SK-N-MC (cell line): ENCODE results near the gene TMEM121B.

Experiments used
- DNase-seq: peaks from one replicate; pipeline ENCODE4 v3.0.0-alpha.2; 2011; ENCODE audit warnings: low read depth, low spot score
- H3K27ac ChIP-seq: fragments of 200-600 bp; sonication (generic); 2 replicates; pipeline ENCODE4 v1.5.1; 2016; ENCODE audit warnings: mixed run types
- H3K36me3 ChIP-seq: fragments of 200-600 bp; sonication (generic); 2 replicates; pipeline ENCODE4 v1.6.1; 2017; ENCODE audit warnings: antibody characterized with exemption, low read length, mixed read lengths; ENCODE audit not compliant: insufficient read depth
- H3K4me3 ChIP-seq: fragments of 200-600 bp; sonication (generic); 2 replicates; pipeline ENCODE4 v1.5.1; 2016
- H3K9ac ChIP-seq: fragments of 200-600 bp; sonication (generic); 2 replicates; pipeline ENCODE4 v1.8.0; 2017; ENCODE audit warnings: mixed run types, mixed read lengths; ENCODE audit not compliant: insufficient read length
- H3K9me3 ChIP-seq: fragments of 200-600 bp; sonication (generic); 2 replicates; pipeline ENCODE4 v1.6.1; 2017; ENCODE audit warnings: low read depth, mild to moderate bottlenecking, antibody characterized with exemption, low read length, moderate library complexity, mixed read lengths
- EZH2 ChIP-seq: fragments of 200-600 bp; sonication (generic); IDR thresholded peaks from one replicate; pipeline ENCODE4 v1.6.1; 2017; ENCODE audit warnings: antibody characterized with exemption
- FOXP2 ChIP-seq: optimal IDR thresholded peaks from 2 replicates; pipeline ENCODE3; 2011; ENCODE audit warnings: mild to moderate bottlenecking, moderate library complexity; ENCODE audit not compliant: insufficient read depth; ENCODE audit errors: extremely low read length, control extremely low read depth
- POLR2AphosphoS5 ChIP-seq: IDR thresholded peaks from 2 replicates; pipeline ENCODE4 v1.6.1; 2012; ENCODE audit warnings: mild to moderate bottlenecking, low read depth, low read length, borderline replicate concordance

TMEM121B gene

GRCh38 chr22:17105143-17106129 is 15.7 kb downstream of the TMEM121B start:
- no peak overlapping the region for H3K4me3 ChIP-seq
- H3K36me3 ChIP-seq, result no peaks in the 10 kb centered on the region; the same call in 1 of the 2 replicates
- no peak overlapping the region for H3K9ac ChIP-seq
- no peak for TF ChIP-seq FOXP2
- no peak for TF ChIP-seq EZH2
- no peak for TF ChIP-seq POLR2AphosphoS5
- H3K9me3 ChIP-seq, result no peaks in the 10 kb centered on the region
- no peak for DNase-seq
- no peak overlapping the region for H3K27ac ChIP-seq

GRCh38 chr22:17104336-17104935 is 16.7 kb downstream of the TMEM121B start:
- no peaks in the 10 kb centered on the region for H3K9me3 ChIP-seq
- TF ChIP-seq FOXP2 (no peak), EZH2 (no peak)
- no peak overlapping the region for H3K27ac ChIP-seq
- H3K36me3 ChIP-seq, result no peaks in the 10 kb centered on the region; the same call in 1 of the 2 replicates
- H3K9ac ChIP-seq, result no peak overlapping the region
- H3K4me3 ChIP-seq, result no peak overlapping the region
- DNase-seq, result no peak

GRCh38 chr22:17103351-17103750 is 17.8 kb downstream of the TMEM121B start:
- Histone ChIP-seq H3K4me3 (no peak overlapping the region), H3K27ac (no peak overlapping the region), H3K9ac (no peak overlapping the region), H3K9me3 (no peaks in the 10 kb centered on the region), H3K36me3 (no peaks in the 10 kb centered on the region; the same call in 1 of the 2 replicates)
- no peak for DNase-seq
- TF ChIP-seq EZH2 (no peak), FOXP2 (no peak), POLR2AphosphoS5 (no peak)

DNA sequence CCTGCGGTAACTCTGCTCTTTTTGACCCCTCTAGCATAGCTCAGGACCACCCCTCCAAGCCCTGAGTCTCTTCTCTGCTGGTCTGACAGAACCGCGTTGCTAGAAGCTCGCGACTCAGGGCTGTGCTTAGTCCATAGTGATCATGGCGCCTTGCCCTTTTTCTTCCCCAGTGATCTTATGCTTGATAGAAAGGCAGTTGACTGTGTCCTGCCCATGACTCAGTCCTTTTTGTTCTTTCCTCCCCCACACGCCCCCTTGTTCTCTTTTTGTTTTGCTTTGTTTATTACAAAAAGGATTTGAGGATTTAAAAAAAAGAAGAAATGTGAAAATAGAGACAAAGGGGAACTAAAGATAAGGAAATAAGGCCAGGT is 18.9 kb downstream of the TMEM121B start:
- DNase-seq, result no peak
- no peak overlapping the region for H3K4me3 ChIP-seq
- H3K27ac ChIP-seq, result no peak overlapping the region
- TF ChIP-seq EZH2 (no peak), FOXP2 (no peak), POLR2AphosphoS5 (no peak)
- no peaks in the 10 kb centered on the region for H3K9me3 ChIP-seq
- no peaks in the 10 kb centered on the region; the same call in 1 of the 2 replicates for H3K36me3 ChIP-seq
- no peak overlapping the region for H3K9ac ChIP-seq

GRCh38 chr22:17101475-17102296 is 19.5 kb downstream of the TMEM121B start:
- TF ChIP-seq POLR2AphosphoS5 (no peak), FOXP2 (no peak), EZH2 (no peak)
- Histone ChIP-seq H3K4me3 (no peak overlapping the region), H3K36me3 (no peaks in the 10 kb centered on the region; the same call in 1 of the 2 replicates), H3K9ac (no peak overlapping the region), H3K9me3 (no peaks in the 10 kb centered on the region), H3K27ac (no peak overlapping the region)
- no peak for DNase-seq

GRCh38 chr22:17100621-17101020 is 20.5 kb downstream of the TMEM121B start:
- no peaks in the 10 kb centered on the region for H3K9me3 ChIP-seq
- no peak for TF ChIP-seq FOXP2
- TF ChIP-seq POLR2AphosphoS5, result no peak
- no peak for TF ChIP-seq EZH2
- H3K9ac ChIP-seq, result no peak overlapping the region
- no peak overlapping the region for H3K4me3 ChIP-seq
- no peaks in the 10 kb centered on the region; the same call in 1 of the 2 replicates for H3K36me3 ChIP-seq
- no peak overlapping the region for H3K27ac ChIP-seq
- no peak for DNase-seq

- Histone ChIP-seq H3K9ac (no peak overlapping the region), H3K36me3 (no peaks in the 10 kb centered on the region; the same call in 1 of the 2 replicates), H3K4me3 (no peak overlapping the region), H3K27ac (no peak overlapping the region), H3K9me3 (no peaks in the 10 kb centered on the region)
- TF ChIP-seq FOXP2 (no peak), EZH2 (no peak), POLR2AphosphoS5 (no peak)
- no peak for DNase-seq
Measured at GRCh38 chr22:17098379-17098819, 22.8 kb downstream of the TMEM121B start.
